ENCODE data around the gene TSPAN17. TPM values are rescaled to one million over a fixed set of nuclear protein-coding genes. Genes with fewer than 3 reads are reported as not detected.

TSPAN17 gene
- total RNA-seq, 2 donors from 2014 or later: 30.5 to 36.1 TPM

- Histone ChIP-seq H3K9me3 (no peaks in the 10 kb centered on the region), H3K9ac (ENCODE audit: low read depth in 2 of 2, low read length in 2 of 2) (no peak overlapping the region), H3K27me3 (no peaks in the 10 kb centered on the region), H3K4me3 (no peak overlapping the region), H3K4me1 (no peaks in the 10 kb centered on the region), H3K36me3 (no peaks in the 10 kb centered on the region), H3K27ac (no peak overlapping the region)
- no peak for DNase-seq
- TF ChIP-seq CTCF (IDR thresholded peaks at IDR 0.05): no peak
- intact Hi-C loops (cut with DNase I): no loop called here
These were observed 8.8 kb upstream of the TSPAN17 start for GRCh38 chr5:176638437-176638836.

GRCh38 chr5:176639208-176639607, 8.1 kb upstream of the TSPAN17 start:
- DNase-seq: no peak
- H3K4me1 ChIP-seq: no peaks in the 10 kb centered on the region
- no peaks in the 10 kb centered on the region for H3K36me3 ChIP-seq
- H3K27me3 ChIP-seq: no peaks in the 10 kb centered on the region
- no peaks in the 10 kb centered on the region for H3K9me3 ChIP-seq
- no peak overlapping the region for H3K4me3 ChIP-seq
- no peak overlapping the region for H3K27ac ChIP-seq
- intact Hi-C loops (cut with DNase I): no loop called here
- no peak overlapping the region for H3K9ac ChIP-seq (ENCODE audit: low read depth in 2 of 2, low read length in 2 of 2)
- no peak for TF ChIP-seq CTCF (IDR thresholded peaks at IDR 0.05)

- H3K4me1 ChIP-seq: no peaks in the 10 kb centered on the region
- H3K9me3 ChIP-seq: no peaks in the 10 kb centered on the region
- TF ChIP-seq CTCF (IDR thresholded peaks at IDR 0.05): no peak
- H3K27me3 ChIP-seq: no peaks in the 10 kb centered on the region
- H3K36me3 ChIP-seq: no peaks in the 10 kb centered on the region
- H3K4me3 ChIP-seq: no peak overlapping the region
- H3K27ac ChIP-seq: no peak overlapping the region
- intact Hi-C loops (cut with DNase I): no loop called here
- DNase-seq: no peak
- no peak overlapping the region for H3K9ac ChIP-seq (ENCODE audit: low read depth in 2 of 2, low read length in 2 of 2)
These were observed 7.3 kb upstream of the TSPAN17 start for GRCh38 chr5:176639981-176640380.

- TF ChIP-seq CTCF (IDR thresholded peaks at IDR 0.05): no peak
- no peak overlapping the region for H3K27ac ChIP-seq
These were observed 6.7 kb upstream of the TSPAN17 start for GRCh38 chr5:176640616-176641015.

GRCh38 chr5:176642675-176643490, 4.4 kb upstream of the TSPAN17 start:
- Histone ChIP-seq H3K36me3 (no peaks in the 10 kb centered on the region), H3K9me3 (no peaks in the 10 kb centered on the region), H3K27me3 (no peaks in the 10 kb centered on the region), H3K27ac (no peak overlapping the region), H3K4me1 (peaks cover 4% of the 10 kb centered on the region), H3K9ac (ENCODE audit: low read depth in 2 of 2, low read length in 2 of 2) (no peak overlapping the region), H3K4me3 (no peak overlapping the region)
- TF ChIP-seq CTCF (IDR thresholded peaks at IDR 0.05): no peak
- DNase-seq: no peak
- intact Hi-C loops (cut with DNase I): no loop called here

More at GRCh38 chr5:176640616-176641015, 6.7 kb upstream of the TSPAN17 start:
- intact Hi-C loops (cut with DNase I): no loop called here
- H3K4me3 ChIP-seq: no peak overlapping the region
- H3K4me1 ChIP-seq: no peaks in the 10 kb centered on the region
- no peak overlapping the region for H3K9ac ChIP-seq (ENCODE audit: low read depth in 2 of 2, low read length in 2 of 2)
- no peaks in the 10 kb centered on the region for H3K27me3 ChIP-seq
- no peaks in the 10 kb centered on the region for H3K9me3 ChIP-seq
- DNase-seq: no peak
- no peaks in the 10 kb centered on the region for H3K36me3 ChIP-seq

Data from colonic mucosa (tissue), 4 donors.